ENCODE results near the gene SURF6. TPM values are rescaled to one million over a fixed set of nuclear protein-coding genes. Genes with fewer than 3 reads are reported as not detected.
A peak's percentile ranks its signal among the peaks of the same experiment; 100 is the strongest.
"Not testable (repeated sequence)": the region's sequence is repeated elsewhere in the genome, so short reads cannot be mapped to it uniquely, and the experiment has no call there.

The SURF6 gene
- total RNA-seq, 5 donors from 2014 or later (not counting 1 experiment from before 2014, with no cell fraction given) = 18.5 to 35.0 (median 31.1) TPM

DNA sequence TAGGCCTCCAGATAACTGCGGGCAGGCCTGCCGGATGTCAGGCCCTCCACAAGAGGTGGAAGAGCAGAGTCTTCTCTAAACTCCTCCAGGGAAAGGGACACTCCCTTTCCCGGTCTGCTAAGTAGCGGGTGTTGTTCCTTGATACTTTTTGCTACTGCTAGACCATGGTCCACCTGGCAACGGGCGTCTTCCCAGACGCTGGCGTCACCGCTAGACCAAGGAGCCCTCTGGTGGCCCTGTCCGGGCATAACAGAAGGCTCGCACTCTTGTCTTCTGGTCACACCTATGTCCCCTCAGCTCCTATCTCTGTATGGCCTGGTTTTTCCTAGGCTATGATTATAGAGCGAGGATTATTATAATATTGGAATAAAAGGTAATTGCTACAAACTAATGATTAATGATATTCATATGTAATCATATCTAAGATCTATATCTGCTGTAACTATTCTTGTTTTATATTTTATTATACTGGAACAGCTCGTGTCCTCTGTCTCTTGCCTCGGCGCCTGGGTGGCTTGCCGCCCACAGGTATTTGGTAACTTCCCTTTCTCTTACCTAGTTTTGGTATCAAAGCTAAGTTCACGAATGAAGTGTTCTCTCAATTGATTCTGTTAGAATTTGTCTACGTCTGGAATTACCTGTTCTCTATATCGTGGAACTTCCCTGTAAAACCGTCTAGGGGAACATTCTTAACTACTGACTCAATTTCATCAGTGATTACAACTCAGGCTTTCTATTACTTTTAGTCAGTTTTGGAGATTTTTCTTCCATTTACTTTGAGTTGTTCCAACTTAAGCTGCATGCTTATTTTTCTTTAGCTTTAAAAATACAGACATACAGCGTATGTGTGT, 6.5 kb downstream of the SURF6 start:
- DNase-seq = peak in 1 of 35 experiments; percentile 21
- not testable (repeated sequence) for H3K27ac Mint-ChIP-seq

DNA sequence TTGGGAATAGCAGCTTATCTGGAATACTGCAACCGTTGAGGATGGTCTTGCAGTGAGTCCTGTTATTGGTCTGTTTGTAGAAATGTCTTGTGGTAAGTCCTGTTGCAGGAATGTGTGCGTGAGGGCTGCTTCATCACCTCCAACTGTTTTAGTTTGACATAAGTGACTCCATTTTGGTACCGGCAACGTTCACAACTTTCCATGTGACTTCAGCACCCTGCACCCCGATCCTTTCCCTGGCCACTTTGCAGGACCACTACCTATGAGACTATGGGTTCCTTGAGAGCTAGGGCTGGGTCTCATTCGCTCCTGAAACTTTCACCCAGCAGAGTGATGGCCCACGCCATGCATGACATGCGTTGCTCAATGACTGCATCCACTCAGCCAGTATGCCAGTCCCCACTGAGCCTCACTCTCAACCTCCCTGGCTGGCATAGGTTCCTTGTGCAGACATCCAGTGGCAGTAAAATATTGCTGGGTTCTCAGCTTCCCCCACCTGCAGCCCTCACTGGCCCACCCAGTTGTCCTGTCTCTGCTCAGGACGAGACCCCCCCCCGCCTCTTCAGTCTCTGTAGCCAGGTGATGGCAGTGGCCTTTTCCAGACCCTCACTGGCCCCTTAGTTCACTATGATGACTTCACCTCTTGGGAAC, 8.0 kb downstream of the SURF6 start:
- Histone ChIP-seq H3K27ac (ENCODE audit: low read length) (no peak overlapping the region), H3K27me3 (replicated peaks in 1 of 2; ENCODE audit: control insufficient read depth in 2 of 2, extremely low read depth in 1 of 2, insufficient read depth in 2 of 2, low read length in 1 of 2) (peaks cover 0 to 5% of the 10 kb centered on the region in 2 experiments), H3K9me3 (no peaks in the 10 kb centered on the region), H3K4me1 (ENCODE audit: control insufficient read depth in 1 of 2, extremely low read depth in 1 of 2, insufficient read depth in 2 of 2, low read length in 2 of 2) (no peaks in the 10 kb centered on the region), H3K4me3 (ENCODE audit: control insufficient read depth in 1 of 2, extremely low read depth in 1 of 2, low read length in 1 of 2) (no peak overlapping the region), H3K36me3 (ENCODE audit: control insufficient read depth in 2 of 2, extremely low read depth in 1 of 2, insufficient read depth in 1 of 2, low read length in 1 of 2) (peaks cover 6 to 30% of the 10 kb centered on the region in 2 donors)
- POLR2A ChIA-PET = no interaction called here
- WGBS (ENCODE audit: insufficient coverage) = 93% methylated on average over 7 of the region's 10 CpGs
- Mint-ChIP-seq H3K36me3 (peaks cover 12% of the 10 kb centered on the region), H3K27ac (no peak overlapping the region), H3K9me3 (no peaks in the 10 kb centered on the region), H3K4me3 (no peak overlapping the region), H3K27me3 (no peaks in the 10 kb centered on the region), H3K4me1 (peaks cover 4 to 13% (median 8%) of the 10 kb centered on the region in 3 donors)
- DNase-seq (peak in 1 of 35 experiments; percentile 14), ATAC-seq (replicated peaks in 1 of 4) (no peak)
- CTCF ChIA-PET = no interaction called here

More for the DNA sequence above, 6.5 kb downstream of the SURF6 start:
- Histone ChIP-seq H3K36me3 (ENCODE audit: control insufficient read depth in 2 of 2, extremely low read depth in 1 of 2, insufficient read depth in 1 of 2, low read length in 1 of 2) (peaks cover 21 to 46% of the 10 kb centered on the region in 2 donors), H3K4me1 (ENCODE audit: control insufficient read depth in 1 of 2, extremely low read depth in 1 of 2, insufficient read depth in 2 of 2, low read length in 2 of 2) (peaks cover 4 to 14% of the 10 kb centered on the region in 2 experiments)
- H3K9me3 ChIP-seq; H3K9me3 Mint-ChIP-seq; CTCF ChIA-PET; H3K4me3 Mint-ChIP-seq; ATAC-seq (replicated peaks in 1 of 4); H3K27me3 Mint-ChIP-seq; H3K27me3 ChIP-seq (replicated peaks in 1 of 2; ENCODE audit: control insufficient read depth in 2 of 2, extremely low read depth in 1 of 2, insufficient read depth in 2 of 2, low read length in 1 of 2); H3K27ac ChIP-seq (ENCODE audit: low read length); POLR2A ChIA-PET; H3K4me3 ChIP-seq (ENCODE audit: control insufficient read depth in 1 of 2, extremely low read depth in 1 of 2, low read length in 1 of 2): not testable (repeated sequence)
- Mint-ChIP-seq H3K36me3 (peaks cover 20% of the 10 kb centered on the region), H3K4me1 (peaks cover 14 to 21% (median 20%) of the 10 kb centered on the region in 3 donors)
- WGBS (ENCODE audit: insufficient coverage) = 83% methylated on average over 3 of the region's 21 CpGs

DNA sequence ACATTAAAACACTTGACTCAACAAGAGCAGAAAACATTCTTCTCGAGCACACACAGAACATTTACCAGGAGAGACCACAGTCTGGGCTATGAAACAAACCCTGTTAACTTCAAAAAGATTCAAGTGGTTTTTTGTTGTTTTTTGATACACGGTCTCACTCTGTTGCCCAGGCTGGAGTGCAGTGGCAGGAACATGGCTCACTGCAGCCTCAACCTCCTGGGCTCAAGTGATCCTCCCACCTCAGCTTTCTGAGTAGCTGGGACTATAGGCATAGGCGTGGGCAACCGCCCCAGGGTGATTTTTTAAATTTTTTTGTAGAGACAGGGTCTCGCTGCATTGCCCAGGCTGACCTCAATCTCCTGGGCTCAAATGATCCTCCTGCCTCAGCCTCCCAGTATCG, 9.0 kb downstream of the SURF6 start:
- H3K27ac Mint-ChIP-seq; H3K27me3 Mint-ChIP-seq; H3K4me1 ChIP-seq (ENCODE audit: control insufficient read depth in 1 of 2, extremely low read depth in 1 of 2, insufficient read depth in 2 of 2, low read length in 2 of 2); H3K36me3 Mint-ChIP-seq; H3K27ac ChIP-seq (ENCODE audit: low read length); CTCF ChIA-PET; ATAC-seq (replicated peaks in 1 of 4); H3K4me3 Mint-ChIP-seq; DNase-seq; H3K4me3 ChIP-seq (ENCODE audit: control insufficient read depth in 1 of 2, extremely low read depth in 1 of 2, low read length in 1 of 2); H3K9me3 Mint-ChIP-seq; POLR2A ChIA-PET; H3K9me3 ChIP-seq: not testable (repeated sequence)
- WGBS (ENCODE audit: insufficient coverage) = 93% methylated on average over 3 of the region's 6 CpGs
- H3K4me1 Mint-ChIP-seq = peaks cover 4 to 13% (median 7%) of the 10 kb centered on the region in 3 donors
- Histone ChIP-seq H3K27me3 (replicated peaks in 1 of 2; ENCODE audit: control insufficient read depth in 2 of 2, extremely low read depth in 1 of 2, insufficient read depth in 2 of 2, low read length in 1 of 2) (peaks cover 0 to 11% of the 10 kb centered on the region in 2 experiments), H3K36me3 (ENCODE audit: control insufficient read depth in 2 of 2, extremely low read depth in 1 of 2, insufficient read depth in 1 of 2, low read length in 1 of 2) (peaks cover 5 to 21% of the 10 kb centered on the region in 2 donors)

DNA sequence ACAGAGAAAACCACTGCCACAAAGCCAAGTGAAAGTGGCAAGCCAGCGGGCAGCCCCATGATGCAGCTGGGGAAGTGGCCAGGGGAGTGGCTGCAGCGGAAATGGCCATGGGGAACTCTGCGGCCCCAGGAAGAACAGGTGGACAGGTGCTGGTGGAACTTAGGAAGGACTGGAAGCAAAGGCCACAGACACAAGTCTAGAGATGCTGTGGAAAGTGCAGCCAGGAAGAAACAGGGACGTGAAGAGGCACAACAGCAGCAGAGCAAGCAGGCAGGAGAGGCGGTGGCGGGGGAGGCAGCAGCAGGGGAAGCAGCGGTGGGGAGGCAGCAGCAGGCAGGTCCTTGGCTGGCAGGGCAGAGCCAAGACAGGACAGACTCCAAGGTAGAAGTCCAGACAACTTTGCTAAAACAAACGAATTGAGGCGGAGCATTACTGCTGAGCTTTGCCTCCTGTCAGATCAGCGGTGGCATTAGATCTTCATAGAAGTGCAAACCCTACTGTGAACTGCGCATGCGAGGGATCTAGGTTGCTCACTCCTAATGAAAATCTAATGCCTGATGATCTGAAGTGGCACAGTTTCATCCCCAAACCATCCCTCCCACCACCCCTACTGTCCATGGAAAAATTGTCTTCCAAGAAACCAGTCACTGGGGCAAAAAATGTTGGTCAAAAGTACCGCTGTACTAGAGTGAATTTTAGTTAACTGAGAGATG, 11.8 kb downstream of the SURF6 start:
- peaks cover 0 to 3% of the 10 kb centered on the region in 2 donors for H3K27me3 Mint-ChIP-seq
- CTCF ChIA-PET = no interaction called here
- Histone ChIP-seq H3K9me3 (no peaks in the 10 kb centered on the region), H3K27ac (ENCODE audit: low read length) (no peak overlapping the region), H3K4me1 (ENCODE audit: control insufficient read depth in 1 of 2, extremely low read depth in 1 of 2, insufficient read depth in 2 of 2, low read length in 2 of 2) (no peaks in the 10 kb centered on the region), H3K36me3 (ENCODE audit: control insufficient read depth in 2 of 2, extremely low read depth in 1 of 2, insufficient read depth in 1 of 2, low read length in 1 of 2) (no peaks in the 10 kb centered on the region), H3K27me3 (replicated peaks in 1 of 2; ENCODE audit: control insufficient read depth in 2 of 2, extremely low read depth in 1 of 2, insufficient read depth in 2 of 2, low read length in 1 of 2) (peaks cover 0 to 21% of the 10 kb centered on the region in 2 experiments), H3K4me3 (ENCODE audit: control insufficient read depth in 1 of 2, extremely low read depth in 1 of 2, low read length in 1 of 2) (no peak overlapping the region)
- ATAC-seq (replicated peaks in 1 of 4) (no peak), DNase-seq (no peak)
- no peaks in the 10 kb centered on the region for H3K36me3 Mint-ChIP-seq
- WGBS (ENCODE audit: insufficient coverage) = 85% methylated on average over 10 of the region's 13 CpGs
- H3K4me1 Mint-ChIP-seq = peaks cover 0 to 6% (median 4%) of the 10 kb centered on the region in 3 donors
- POLR2A ChIA-PET = no interaction called here
- H3K4me3 Mint-ChIP-seq = no peak overlapping the region
- no peak overlapping the region for H3K27ac Mint-ChIP-seq
- no peaks in the 10 kb centered on the region for H3K9me3 Mint-ChIP-seq

DNA sequence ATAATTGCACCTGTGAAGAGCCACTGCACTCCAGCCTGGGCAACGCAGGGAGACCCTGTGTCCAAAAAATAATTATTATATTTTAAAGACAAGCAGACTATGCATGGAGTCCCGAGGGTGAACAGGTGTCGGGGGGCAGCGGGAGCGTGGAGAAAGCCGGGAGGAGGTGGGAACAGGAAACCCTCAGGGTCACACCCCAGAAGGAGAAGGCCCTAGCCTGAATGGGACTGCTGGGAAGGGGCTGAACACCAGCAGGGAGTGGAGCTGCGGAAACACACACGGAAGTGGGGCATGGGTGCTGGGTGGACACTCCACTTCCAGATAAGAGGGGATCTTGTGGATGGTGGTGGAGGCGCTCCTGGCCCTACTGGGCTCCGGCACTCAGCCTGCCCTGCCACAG, 12.8 kb downstream of the SURF6 start:
- Mint-ChIP-seq H3K4me1 (no peaks in the 10 kb centered on the region), H3K4me3 (no peak overlapping the region), H3K9me3 (no peaks in the 10 kb centered on the region), H3K36me3 (no peaks in the 10 kb centered on the region), H3K27ac (no peak overlapping the region), H3K27me3 (peaks cover 0 to 3% of the 10 kb centered on the region in 2 donors)
- no peaks in the 10 kb centered on the region for H3K36me3 ChIP-seq (ENCODE audit: control insufficient read depth in 2 of 2, extremely low read depth in 1 of 2, insufficient read depth in 1 of 2, low read length in 1 of 2)
- no peaks in the 10 kb centered on the region for H3K4me1 ChIP-seq (ENCODE audit: control insufficient read depth in 1 of 2, extremely low read depth in 1 of 2, insufficient read depth in 2 of 2, low read length in 2 of 2)
- no peaks in the 10 kb centered on the region for H3K9me3 ChIP-seq
- H3K27me3 ChIP-seq (replicated peaks in 1 of 2; ENCODE audit: control insufficient read depth in 2 of 2, extremely low read depth in 1 of 2, insufficient read depth in 2 of 2, low read length in 1 of 2) = peaks cover 0 to 25% of the 10 kb centered on the region in 2 experiments
- WGBS (ENCODE audit: insufficient coverage) = 87% methylated on average over 6 of the region's 10 CpGs
- ChIA-PET POLR2A (no interaction called here), CTCF (no interaction called here)
- no peak overlapping the region for H3K4me3 ChIP-seq (ENCODE audit: control insufficient read depth in 1 of 2, extremely low read depth in 1 of 2, low read length in 1 of 2)
- no peak for ATAC-seq (replicated peaks in 1 of 4)
- no peak for DNase-seq
- H3K27ac ChIP-seq (ENCODE audit: low read length) = no peak overlapping the region

DNA sequence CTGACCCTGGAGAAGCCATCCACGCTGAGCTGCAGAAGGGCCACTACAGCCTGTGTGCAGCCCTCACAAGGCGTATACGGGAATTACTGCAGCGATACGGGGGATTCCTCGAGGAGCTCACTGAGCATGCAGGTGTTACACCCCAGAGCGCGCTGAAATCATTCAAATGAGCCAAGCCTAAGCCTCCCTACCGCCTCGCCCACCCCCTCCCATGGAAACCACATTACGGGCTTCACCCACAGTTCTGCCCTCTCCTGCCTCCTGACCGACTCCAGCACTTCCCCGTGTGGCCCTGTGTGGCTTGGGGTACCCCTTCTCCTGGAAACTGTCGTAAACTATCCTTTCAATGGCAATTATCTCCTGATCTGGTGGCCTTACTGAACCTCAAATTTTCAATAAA, 13.3 kb downstream of the SURF6 start:
- 52% methylated on average over 14 of the region's 14 CpGs for WGBS (ENCODE audit: insufficient coverage)
- Histone ChIP-seq H3K9me3 (no peaks in the 10 kb centered on the region), H3K27me3 (replicated peaks in 1 of 2; ENCODE audit: control insufficient read depth in 2 of 2, extremely low read depth in 1 of 2, insufficient read depth in 2 of 2, low read length in 1 of 2) (peaks cover 0 to 29% of the 10 kb centered on the region in 2 experiments), H3K36me3 (ENCODE audit: control insufficient read depth in 2 of 2, extremely low read depth in 1 of 2, insufficient read depth in 1 of 2, low read length in 1 of 2) (no peaks in the 10 kb centered on the region), H3K4me3 (ENCODE audit: control insufficient read depth in 1 of 2, extremely low read depth in 1 of 2, low read length in 1 of 2) (no peak overlapping the region), H3K4me1 (ENCODE audit: control insufficient read depth in 1 of 2, extremely low read depth in 1 of 2, insufficient read depth in 2 of 2, low read length in 2 of 2) (no peaks in the 10 kb centered on the region), H3K27ac (ENCODE audit: low read length) (no peak overlapping the region)
- H3K4me1 Mint-ChIP-seq = no peaks in the 10 kb centered on the region
- ATAC-seq (replicated peaks in 1 of 4) (no peak), DNase-seq (no peak)
- peaks cover 0 to 3% of the 10 kb centered on the region in 2 donors for H3K27me3 Mint-ChIP-seq
- no peak overlapping the region for H3K27ac Mint-ChIP-seq
- no peaks in the 10 kb centered on the region for H3K9me3 Mint-ChIP-seq
- H3K4me3 Mint-ChIP-seq = no peak overlapping the region
- ChIA-PET CTCF (no interaction called here), POLR2A (no interaction called here)
- no peaks in the 10 kb centered on the region for H3K36me3 Mint-ChIP-seq

Data from T-cell (primary cell).